ENCODE results near the gene SCAMP1.
A peak's percentile ranks its signal among the peaks of the same experiment; 100 is the strongest.
"Not testable (repeated sequence)": the region's sequence is repeated elsewhere in the genome, so short reads cannot be mapped to it uniquely, and the experiment has no call there.

Gene SCAMP1

DNA sequence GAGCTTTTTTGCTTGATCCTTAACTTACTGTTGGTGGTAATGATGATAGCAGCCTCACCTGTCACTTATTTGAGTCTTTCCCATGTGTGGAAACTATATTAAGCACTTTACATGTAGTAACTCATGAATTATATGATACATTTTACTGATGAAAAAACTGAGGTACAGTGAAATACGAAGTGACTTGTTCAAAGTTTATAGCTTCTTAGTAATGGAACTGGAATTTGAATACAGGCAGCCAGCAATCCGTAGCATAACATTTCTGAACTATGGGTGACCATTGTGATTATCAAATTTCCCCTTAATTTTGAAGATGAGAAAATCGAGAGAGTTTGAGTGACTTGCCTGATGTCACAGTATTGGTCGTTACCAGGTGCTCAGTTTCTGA lies 17.3 kb downstream of the SCAMP1 start:
- Mint-ChIP-seq H3K27me3 (no peaks in the 10 kb centered on the region), H3K9me3 (ENCODE audit: low read depth) (no peaks in the 10 kb centered on the region), H3K36me3 (peaks cover 2% of the 10 kb centered on the region), H3K4me1 (ENCODE audit: low read depth) (peaks cover 39% of the 10 kb centered on the region), H3K27ac (no peak overlapping the region), H3K4me3 (no peak overlapping the region)

- Mint-ChIP-seq H3K27me3 (no peaks in the 10 kb centered on the region), H3K9me3 (ENCODE audit: low read depth) (peaks cover 34% of the 10 kb centered on the region), H3K36me3 (peaks cover 46% of the 10 kb centered on the region)
Observed at GRCh38 chr5:78387468-78388153, 27.2 kb downstream of the SCAMP1 start.

DNA sequence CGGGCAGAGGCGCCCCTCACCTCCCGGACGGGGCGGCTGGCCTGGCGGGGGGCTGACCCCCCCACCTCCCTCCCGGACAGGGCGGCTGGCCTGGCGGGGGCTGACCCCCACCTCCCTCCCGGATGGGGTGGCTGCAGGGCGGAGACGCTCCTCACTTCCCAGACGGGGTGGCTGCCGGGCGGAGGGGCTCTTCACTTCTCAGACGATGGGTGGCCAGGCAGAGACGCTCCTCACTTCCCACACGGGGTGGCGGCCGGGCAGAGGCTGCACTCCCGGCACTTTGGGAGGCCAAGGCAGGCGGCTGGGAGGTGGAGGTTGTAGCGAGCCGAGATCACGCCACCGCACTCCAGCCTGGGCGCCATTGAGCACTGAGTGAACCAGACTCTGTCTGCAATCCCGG lies 30.9 kb downstream of the SCAMP1 start:
- Mint-ChIP-seq H3K9me3 (ENCODE audit: low read depth) (peaks cover 14% of the 10 kb centered on the region), H3K36me3 (peaks cover 38% of the 10 kb centered on the region), H3K4me1 (ENCODE audit: low read depth) (peaks cover 18% of the 10 kb centered on the region)
- H3K4me3 Mint-ChIP-seq, H3K27ac Mint-ChIP-seq, H3K27me3 Mint-ChIP-seq: not testable (repeated sequence)

More at GRCh38 chr5:78387468-78388153, 27.2 kb downstream of the SCAMP1 start:
- no peak overlapping the region for H3K27ac Mint-ChIP-seq
- no peak overlapping the region for H3K4me3 Mint-ChIP-seq
- H3K4me1 Mint-ChIP-seq (ENCODE audit: low read depth) = peaks cover 27% of the 10 kb centered on the region

- Mint-ChIP-seq H3K9me3 (ENCODE audit: low read depth) (peaks cover 20% of the 10 kb centered on the region), H3K27me3 (no peaks in the 10 kb centered on the region), H3K36me3 (peaks cover 42% of the 10 kb centered on the region), H3K4me1 (ENCODE audit: low read depth) (peaks cover 28% of the 10 kb centered on the region), H3K27ac (no peak overlapping the region), H3K4me3 (no peak overlapping the region)
Observed at GRCh38 chr5:78397831-78398230, 37.4 kb downstream of the SCAMP1 start.

DNA sequence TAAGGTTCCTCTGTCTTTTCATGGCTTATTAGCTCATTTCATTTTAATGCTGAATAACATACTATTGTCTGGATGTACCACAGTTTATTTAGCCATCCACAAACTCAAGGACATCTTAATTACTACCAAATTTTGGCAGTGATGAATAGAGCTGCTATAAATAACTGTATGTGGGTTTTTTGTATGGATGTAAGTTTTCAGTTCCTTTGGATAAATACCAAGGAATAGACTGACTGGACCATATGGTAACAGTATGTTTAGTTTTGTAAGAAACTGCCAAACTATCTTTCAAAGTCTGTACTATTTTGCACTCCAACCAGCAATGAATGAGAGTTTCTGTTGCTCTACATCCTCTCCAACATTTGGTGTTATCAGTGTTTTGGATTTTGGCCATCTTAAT lies 38.7 kb downstream of the SCAMP1 start:
- peaks cover 27% of the 10 kb centered on the region for H3K4me1 Mint-ChIP-seq (ENCODE audit: low read depth)
- peaks cover 37% of the 10 kb centered on the region for H3K36me3 Mint-ChIP-seq
- H3K4me3 Mint-ChIP-seq = no peak overlapping the region
- no peaks in the 10 kb centered on the region for H3K27me3 Mint-ChIP-seq
- peaks cover 20% of the 10 kb centered on the region for H3K9me3 Mint-ChIP-seq (ENCODE audit: low read depth)
- H3K27ac Mint-ChIP-seq = no peak overlapping the region

DNA sequence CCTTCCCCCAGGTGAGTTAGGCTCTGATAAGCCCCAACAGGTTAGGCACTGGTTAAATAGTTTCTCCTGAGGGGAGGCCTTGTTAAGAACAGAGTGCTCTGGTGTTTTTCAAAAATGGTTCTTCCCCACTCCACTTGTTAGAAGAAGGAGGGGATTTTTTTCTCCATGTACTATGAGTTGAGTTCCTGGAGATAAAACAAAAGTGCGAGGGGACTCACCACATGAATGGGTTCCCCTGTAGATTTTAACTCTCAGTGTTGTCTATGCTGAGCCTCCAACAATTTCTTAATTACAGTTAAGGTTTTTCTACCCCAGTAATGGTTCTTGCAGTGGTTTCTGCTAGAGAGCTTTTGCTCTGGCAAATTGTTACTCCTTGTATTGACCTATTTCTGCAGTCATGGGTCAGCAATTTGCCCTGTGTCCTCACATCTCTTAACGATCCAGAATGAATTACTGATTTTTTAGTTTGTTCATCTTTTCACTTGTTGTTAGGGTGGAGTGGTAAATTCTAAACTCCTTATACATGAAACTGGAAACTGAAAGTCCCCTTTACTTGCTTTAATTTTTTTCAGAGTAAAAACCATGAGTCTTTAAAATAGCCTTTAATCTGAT lies 44.4 kb downstream of the SCAMP1 start:
- peaks cover 46% of the 10 kb centered on the region for H3K4me1 Mint-ChIP-seq (ENCODE audit: low read depth)
- H3K4me3 Mint-ChIP-seq = peak overlapping the region; percentile 6
- H3K27ac Mint-ChIP-seq = peak overlapping the region; percentile 11
- no peaks in the 10 kb centered on the region for H3K27me3 Mint-ChIP-seq
- H3K36me3 Mint-ChIP-seq = peaks cover 14% of the 10 kb centered on the region
- H3K9me3 Mint-ChIP-seq (ENCODE audit: low read depth) = peaks cover 6% of the 10 kb centered on the region

- no peaks in the 10 kb centered on the region for H3K27me3 Mint-ChIP-seq
- no peaks in the 10 kb centered on the region for H3K9me3 Mint-ChIP-seq (ENCODE audit: low read depth)
- peaks cover 6% of the 10 kb centered on the region for H3K36me3 Mint-ChIP-seq
- peaks cover 38% of the 10 kb centered on the region for H3K4me1 Mint-ChIP-seq (ENCODE audit: low read depth)
- no peak overlapping the region for H3K4me3 Mint-ChIP-seq
- H3K27ac Mint-ChIP-seq = no peak overlapping the region
Observed at GRCh38 chr5:78405829-78406750, 45.7 kb downstream of the SCAMP1 start.

- Mint-ChIP-seq H3K9me3 (ENCODE audit: low read depth) (no peaks in the 10 kb centered on the region), H3K4me3 (no peak overlapping the region), H3K36me3 (peaks cover 4% of the 10 kb centered on the region), H3K4me1 (ENCODE audit: low read depth) (peaks cover 34% of the 10 kb centered on the region), H3K27ac (no peak overlapping the region), H3K27me3 (no peaks in the 10 kb centered on the region)
Observed at GRCh38 chr5:78407458-78407857, 47.0 kb downstream of the SCAMP1 start.

GRCh38 chr5:78411586-78411985 lies 51.2 kb downstream of the SCAMP1 start:
- H3K36me3 Mint-ChIP-seq = peaks cover 13% of the 10 kb centered on the region
- H3K9me3 Mint-ChIP-seq (ENCODE audit: low read depth) = no peaks in the 10 kb centered on the region
- H3K27ac Mint-ChIP-seq = no peak overlapping the region
- no peaks in the 10 kb centered on the region for H3K27me3 Mint-ChIP-seq
- H3K4me3 Mint-ChIP-seq = no peak overlapping the region
- peaks cover 17% of the 10 kb centered on the region for H3K4me1 Mint-ChIP-seq (ENCODE audit: low read depth)

- Mint-ChIP-seq H3K9me3 (ENCODE audit: low read depth) (no peaks in the 10 kb centered on the region), H3K27ac (no peak overlapping the region), H3K4me3 (no peak overlapping the region), H3K4me1 (ENCODE audit: low read depth) (peaks cover 9% of the 10 kb centered on the region), H3K36me3 (peaks cover 29% of the 10 kb centered on the region), H3K27me3 (no peaks in the 10 kb centered on the region)
Observed at GRCh38 chr5:78416677-78417425, 56.4 kb downstream of the SCAMP1 start.

- Mint-ChIP-seq H3K27me3 (no peaks in the 10 kb centered on the region), H3K36me3 (peaks cover 38% of the 10 kb centered on the region), H3K27ac (no peak overlapping the region), H3K4me3 (no peak overlapping the region), H3K9me3 (ENCODE audit: low read depth) (no peaks in the 10 kb centered on the region), H3K4me1 (ENCODE audit: low read depth) (no peaks in the 10 kb centered on the region)
Observed at GRCh38 chr5:78419396-78419795, 59.0 kb downstream of the SCAMP1 start.

- no peaks in the 10 kb centered on the region for H3K9me3 Mint-ChIP-seq (ENCODE audit: low read depth)
- H3K27ac Mint-ChIP-seq = no peak overlapping the region
- H3K36me3 Mint-ChIP-seq = peaks cover 38% of the 10 kb centered on the region
- H3K4me1 Mint-ChIP-seq (ENCODE audit: low read depth) = no peaks in the 10 kb centered on the region
- no peak overlapping the region for H3K4me3 Mint-ChIP-seq
- no peaks in the 10 kb centered on the region for H3K27me3 Mint-ChIP-seq
Observed at GRCh38 chr5:78420548-78420947, 60.1 kb downstream of the SCAMP1 start.

- Mint-ChIP-seq H3K4me1 (ENCODE audit: low read depth) (no peaks in the 10 kb centered on the region), H3K27me3 (no peaks in the 10 kb centered on the region), H3K36me3 (peaks cover 46% of the 10 kb centered on the region), H3K4me3 (no peak overlapping the region), H3K9me3 (ENCODE audit: low read depth) (peaks cover 6% of the 10 kb centered on the region), H3K27ac (no peak overlapping the region)
Observed at GRCh38 chr5:78424665-78425064, 64.2 kb downstream of the SCAMP1 start.

DNA sequence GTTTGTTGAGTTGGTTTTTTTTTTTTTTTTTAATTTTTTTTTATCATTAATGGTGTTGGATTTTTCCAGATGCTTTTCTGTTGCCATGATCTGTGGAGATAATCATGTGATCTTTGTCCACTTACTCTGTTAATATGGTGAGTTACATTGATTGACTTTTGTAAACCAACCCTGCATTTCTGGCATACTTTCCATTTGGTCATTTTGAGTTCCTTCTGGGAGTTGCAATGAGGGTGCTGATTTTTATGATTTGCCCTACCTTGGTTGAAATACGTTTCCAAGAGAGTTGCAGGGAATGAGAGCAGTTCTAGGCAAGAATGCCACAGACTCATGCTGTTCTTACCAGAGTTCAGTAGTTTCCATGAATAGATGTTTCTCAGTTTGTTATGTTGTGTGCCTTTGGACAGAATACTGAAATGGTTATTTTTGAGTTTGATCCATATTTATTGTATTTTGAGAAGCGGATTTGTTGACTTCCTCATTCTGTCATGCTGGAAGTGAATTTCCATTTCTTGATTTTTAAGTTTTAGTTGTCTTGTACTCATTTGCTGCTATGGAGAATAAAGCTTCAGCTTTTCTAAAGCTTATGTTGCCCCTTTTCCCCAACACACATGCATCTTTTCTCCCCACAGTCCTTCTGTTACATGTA lies 69.0 kb downstream of the SCAMP1 start:
- Mint-ChIP-seq H3K27ac (no peak overlapping the region), H3K27me3 (no peaks in the 10 kb centered on the region), H3K4me3 (no peak overlapping the region), H3K4me1 (ENCODE audit: low read depth) (peaks cover 1% of the 10 kb centered on the region), H3K9me3 (ENCODE audit: low read depth) (peaks cover 12% of the 10 kb centered on the region), H3K36me3 (peaks cover 51% of the 10 kb centered on the region)
